Measurements from ENCODE around the gene SPNS3.

- TF ChIP-seq CTCF (IDR thresholded peaks at IDR 0.05), result no peak
- no peak for TF ChIP-seq POLR2A (IDR thresholded peaks at IDR 0.05)
Observed at GRCh38 chr17:4427505-4427904, 6.2 kb upstream of the SPNS3 start.
